Brain microvascular endothelial cell (primary cell): ENCODE results near the gene NR2F1-AS1.
"Not testable (repeated sequence)": the region's sequence is repeated elsewhere in the genome, so short reads cannot be mapped to it uniquely, and the experiment has no call there.

ENCODE experiments used
- DNase-seq: peaks from one replicate; pipeline ENCODE4 v3.0.0-alpha.2; 2020
- H3K27ac ChIP-seq: fragments of 250-450 bp; sonication (Bioruptor Pico); 2 replicates; pipeline ENCODE4 v1.5.1; 2020; ENCODE audit warnings: mild to moderate bottlenecking, moderate library complexity
- H3K27me3 ChIP-seq: fragments of 250-450 bp; sonication (Bioruptor Pico); replicated peaks from 2 replicates; pipeline ENCODE4 v1.5.1; 2020; ENCODE audit warnings: mild to moderate bottlenecking
- H3K36me3 ChIP-seq: fragments of 250-450 bp; sonication (Bioruptor Pico); replicated peaks from 2 replicates; pipeline ENCODE4 v1.5.1; 2020; ENCODE audit warnings: mild to moderate bottlenecking
- H3K4me3 ChIP-seq: 2 replicates; pipeline ENCODE4 v1.5.1; 2011; ENCODE audit warnings: low read depth, mild to moderate bottlenecking, control low read depth, low read length, moderate library complexity
- CTCF ChIP-seq: IDR thresholded peaks from 2 replicates; pipeline ENCODE4 v1.5.1; 2011; ENCODE audit warnings: low read depth, mild to moderate bottlenecking, moderate library complexity, low read length, control low read depth, inconsistent platforms; ENCODE audit errors: missing control alignments
- in situ Hi-C: cut with HindIII; loops from 2 replicates; pipeline ENCODE4 v1.10.0; 2017; ENCODE audit warnings: low sequenced_read_pairs, low pct_ligation_motif_present

NR2F1-AS1 gene

GRCh38 chr5:93461756-93462155, 119.3 kb downstream of the NR2F1-AS1 start:
- Histone ChIP-seq H3K4me3 (no peak overlapping the region), H3K36me3 (no peaks in the 10 kb centered on the region), H3K27ac (no peak overlapping the region), H3K27me3 (no peaks in the 10 kb centered on the region)
- TF ChIP-seq CTCF, result no peak
- in situ Hi-C loops, result no loop called here
- DNase-seq, result no peak

GRCh38 chr5:93460286-93460685, 120.7 kb downstream of the NR2F1-AS1 start:
- H3K4me3 ChIP-seq, result no peak overlapping the region
- no peak for DNase-seq
- TF ChIP-seq CTCF, result no peak
- no peak overlapping the region for H3K27ac ChIP-seq
- no peaks in the 10 kb centered on the region for H3K27me3 ChIP-seq
- H3K36me3 ChIP-seq, result no peaks in the 10 kb centered on the region
- in situ Hi-C loops, result no loop called here

GRCh38 chr5:93456796-93457195, 124.2 kb downstream of the NR2F1-AS1 start:
- in situ Hi-C loops, H3K36me3 ChIP-seq, H3K27me3 ChIP-seq, H3K27ac ChIP-seq, H3K4me3 ChIP-seq, DNase-seq: not testable (repeated sequence)

- Histone ChIP-seq H3K27ac (no peak overlapping the region), H3K36me3 (no peaks in the 10 kb centered on the region), H3K27me3 (no peaks in the 10 kb centered on the region), H3K4me3 (no peak overlapping the region)
- no peak for DNase-seq
- in situ Hi-C loops, result no loop called here
- no peak for TF ChIP-seq CTCF
These were observed 126.1 kb downstream of the NR2F1-AS1 start for GRCh38 chr5:93454896-93455295.

GRCh38 chr5:93452255-93452654, 128.8 kb downstream of the NR2F1-AS1 start:
- Histone ChIP-seq H3K27ac (no peak overlapping the region), H3K4me3 (no peak overlapping the region), H3K27me3 (no peaks in the 10 kb centered on the region), H3K36me3 (no peaks in the 10 kb centered on the region)
- TF ChIP-seq CTCF, result no peak
- in situ Hi-C loops, result no loop called here
- no peak for DNase-seq

GRCh38 chr5:93438124-93438523, 142.9 kb downstream of the NR2F1-AS1 start:
- DNase-seq, result no peak
- Histone ChIP-seq H3K36me3 (peaks cover 2% of the 10 kb centered on the region), H3K27me3 (no peaks in the 10 kb centered on the region), H3K4me3 (no peak overlapping the region), H3K27ac (no peak overlapping the region)
- no peak for TF ChIP-seq CTCF
- in situ Hi-C loops, result no loop called here
